Loucy (cell line): ENCODE data around the gene BCCIP.

Experiments
- EZH2phosphoT487 ChIP-seq: fragments of 200-600 bp; IDR thresholded peaks from 2 replicates; pipeline ENCODE4 v1.6.1; 2018; ENCODE audit warnings: antibody characterized with exemption, mild to moderate bottlenecking, moderate library complexity, borderline replicate concordance
- TF ChIP-seq, protein P1 (sequence below): fragments of 200-600 bp; sonication (generic); conservative IDR thresholded peaks from 2 replicates; pipeline ENCODE4 v1.5.1; 2014; ENCODE audit warnings: mild to moderate bottlenecking, antibody characterized with exemption, low read length

DNA sequence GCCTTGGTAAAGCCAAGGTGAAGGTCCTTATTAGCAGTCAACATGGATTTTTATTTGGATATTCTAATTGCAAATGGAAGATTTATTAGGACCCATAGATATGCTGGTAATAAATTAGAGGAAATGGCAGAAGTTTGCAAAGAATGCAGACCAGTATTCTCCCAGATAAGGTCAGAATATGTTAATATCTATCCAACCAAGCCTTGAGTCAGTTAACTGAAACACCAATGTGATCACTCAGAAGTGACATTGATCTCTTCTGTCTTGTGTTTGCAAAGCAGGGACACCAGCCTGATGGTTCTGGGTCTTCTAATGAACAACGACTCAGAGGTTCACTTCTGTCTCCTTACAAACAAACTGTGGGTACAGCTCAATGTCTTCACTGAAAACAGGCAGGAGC is 21.8 kb upstream of the BCCIP start:
- TF ChIP-seq, protein P1, sequence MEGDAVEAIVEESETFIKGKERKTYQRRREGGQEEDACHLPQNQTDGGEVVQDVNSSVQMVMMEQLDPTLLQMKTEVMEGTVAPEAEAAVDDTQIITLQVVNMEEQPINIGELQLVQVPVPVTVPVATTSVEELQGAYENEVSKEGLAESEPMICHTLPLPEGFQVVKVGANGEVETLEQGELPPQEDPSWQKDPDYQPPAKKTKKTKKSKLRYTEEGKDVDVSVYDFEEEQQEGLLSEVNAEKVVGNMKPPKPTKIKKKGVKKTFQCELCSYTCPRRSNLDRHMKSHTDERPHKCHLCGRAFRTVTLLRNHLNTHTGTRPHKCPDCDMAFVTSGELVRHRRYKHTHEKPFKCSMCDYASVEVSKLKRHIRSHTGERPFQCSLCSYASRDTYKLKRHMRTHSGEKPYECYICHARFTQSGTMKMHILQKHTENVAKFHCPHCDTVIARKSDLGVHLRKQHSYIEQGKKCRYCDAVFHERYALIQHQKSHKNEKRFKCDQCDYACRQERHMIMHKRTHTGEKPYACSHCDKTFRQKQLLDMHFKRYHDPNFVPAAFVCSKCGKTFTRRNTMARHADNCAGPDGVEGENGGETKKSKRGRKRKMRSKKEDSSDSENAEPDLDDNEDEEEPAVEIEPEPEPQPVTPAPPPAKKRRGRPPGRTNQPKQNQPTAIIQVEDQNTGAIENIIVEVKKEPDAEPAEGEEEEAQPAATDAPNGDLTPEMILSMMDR: no peak
- TF ChIP-seq EZH2phosphoT487: no peak
